SK-N-SH treated with all-trans-retinoic acid at 6 μM for 48 hours (cell line): ENCODE data around the gene RBP2.

ENCODE experiments used
- ARNTL ChIP-seq: fragments of 450-650 bp; formaldehyde crosslinking; IDR thresholded peaks from 2 replicates; pipeline ENCODE4 v1.5.0; 2020; ENCODE audit warnings: low read depth, mild to moderate bottlenecking, moderate library complexity, borderline replicate concordance
- CREB5 ChIP-seq: fragments of 250-450 bp; sonication (Bioruptor Pico); IDR thresholded peaks from 2 replicates; pipeline ENCODE4 v1.5.1; 2020; ENCODE audit warnings: low read depth, mild to moderate bottlenecking, moderate library complexity
- ESRRG ChIP-seq: fragments of 250-450 bp; sonication (Bioruptor Pico); IDR thresholded peaks from 2 replicates; pipeline ENCODE4 v1.6.1; 2021; ENCODE audit warnings: mild to moderate bottlenecking
- GLIS3 ChIP-seq: fragments of 250-450 bp; sonication (Bioruptor Pico); IDR thresholded peaks from 2 replicates; pipeline ENCODE4 v1.5.0; 2020; ENCODE audit warnings: mild to moderate bottlenecking, moderate library complexity
- ISL1 ChIP-seq: fragments of 250-450 bp; sonication (Bioruptor Pico); IDR thresholded peaks from 2 replicates; pipeline ENCODE4 v2.1.2; 2022; ENCODE audit warnings: mild to moderate bottlenecking, moderate library complexity
- OSR1 ChIP-seq: fragments of 250-450 bp; sonication (Bioruptor Pico); IDR thresholded peaks from 2 replicates; pipeline ENCODE4 v1.8.0; 2022; ENCODE audit warnings: moderate library complexity, mild to moderate bottlenecking, inconsistent platforms
- PATZ1 ChIP-seq: fragments of 250-450 bp; sonication (Bioruptor Pico); IDR thresholded peaks from 2 replicates; pipeline ENCODE4 v1.8.0; 2020; ENCODE audit warnings: mild to moderate bottlenecking, moderate library complexity, borderline replicate concordance
- RARB ChIP-seq: fragments of 250-450 bp; sonication (Bioruptor Pico); IDR thresholded peaks from 2 replicates; pipeline ENCODE4 v1.8.0; 2021; ENCODE audit warnings: mild to moderate bottlenecking, moderate library complexity
- TSHZ2 ChIP-seq: fragments of 250-450 bp; sonication (Bioruptor Pico); IDR thresholded peaks from 2 replicates; pipeline ENCODE4 v1.5.0; 2020; ENCODE audit warnings: mild to moderate bottlenecking, moderate library complexity
- ZFP3 ChIP-seq: fragments of 250-450 bp; sonication (Bioruptor Pico); IDR thresholded peaks from 2 replicates; pipeline ENCODE4 v1.5.0; 2020; ENCODE audit warnings: mild to moderate bottlenecking, moderate library complexity
- ZFP30 ChIP-seq: fragments of 450-650 bp; formaldehyde crosslinking; IDR thresholded peaks from 2 replicates; pipeline ENCODE4 v1.5.0; 2022; ENCODE audit warnings: mild to moderate bottlenecking, moderate library complexity
- ZNF565 ChIP-seq: fragments of 450-650 bp; formaldehyde crosslinking; conservative IDR thresholded peaks from 2 replicates; pipeline ENCODE4 v1.5.0; 2020; ENCODE audit warnings: low read depth, mild to moderate bottlenecking, moderate library complexity
- ZNF70 ChIP-seq: fragments of 450-650 bp; formaldehyde crosslinking; IDR thresholded peaks from 2 replicates; pipeline ENCODE4 v1.5.0; 2020; ENCODE audit warnings: mild to moderate bottlenecking, moderate library complexity
- ZNF8 ChIP-seq: fragments of 450-650 bp; formaldehyde crosslinking; IDR thresholded peaks from 2 replicates; pipeline ENCODE4 v1.5.0; 2020; ENCODE audit warnings: mild to moderate bottlenecking, moderate library complexity

- no peak for TF ChIP-seq RARB
- no peak for TF ChIP-seq ZNF8 (CRISPR knock-in tag)
- TF ChIP-seq GLIS3, result no peak
- TF ChIP-seq PATZ1 (CRISPR knock-in tag), result no peak
- no peak for TF ChIP-seq ISL1 (CRISPR knock-in tag)
- no peak for TF ChIP-seq CREB5 (CRISPR knock-in tag)
- TF ChIP-seq ARNTL (CRISPR knock-in tag), result no peak
- TF ChIP-seq ZFP30 (CRISPR knock-in tag), result no peak
- no peak for TF ChIP-seq ZFP3 (CRISPR knock-in tag)
- no peak for TF ChIP-seq OSR1 (CRISPR knock-in tag)
- no peak for TF ChIP-seq TSHZ2 (CRISPR knock-in tag)
- no peak for TF ChIP-seq ZNF70 (CRISPR knock-in tag)
- TF ChIP-seq ESRRG (CRISPR knock-in tag), result no peak
- no peak for TF ChIP-seq ZNF565 (CRISPR knock-in tag)
Measured at GRCh38 chr3:139465636-139466035, 10.7 kb downstream of the RBP2 start.
